SH-SY5Y (cell line): ENCODE data around the gene SLC35E1.

Experiments used
- GATA2 ChIP-seq: IDR thresholded peaks from 2 replicates; pipeline ENCODE4 v1.6.1; 2011; ENCODE audit warnings: mild to moderate bottlenecking, low read depth, low read length
- GATA3 ChIP-seq: IDR thresholded peaks from 2 replicates; pipeline ENCODE4 v1.6.1; 2011; ENCODE audit warnings: low read depth, mild to moderate bottlenecking, low read length, moderate library complexity

DNA sequence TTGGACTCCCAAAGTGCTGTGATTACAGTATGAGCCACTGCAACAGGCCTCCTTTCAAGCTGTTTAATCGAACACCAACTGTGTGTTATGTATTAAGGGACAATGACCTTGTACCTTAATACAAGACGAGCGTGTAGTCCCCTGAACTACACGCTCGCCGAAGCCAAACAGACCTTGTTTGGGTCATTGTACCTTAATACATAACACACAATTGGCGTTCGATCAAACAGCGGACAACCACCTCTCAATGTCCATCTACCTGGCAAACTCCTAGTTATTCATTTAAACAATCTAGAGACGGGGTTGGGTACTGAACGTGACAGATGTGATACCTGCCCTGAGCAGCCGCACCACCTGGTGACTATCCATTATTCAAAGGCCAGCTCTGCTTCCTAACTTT is 31.3 kb downstream of the SLC35E1 start:
- TF ChIP-seq GATA2 (no peak), GATA3 (no peak)
